Measurements from ENCODE around the gene SNX14.

DNA sequence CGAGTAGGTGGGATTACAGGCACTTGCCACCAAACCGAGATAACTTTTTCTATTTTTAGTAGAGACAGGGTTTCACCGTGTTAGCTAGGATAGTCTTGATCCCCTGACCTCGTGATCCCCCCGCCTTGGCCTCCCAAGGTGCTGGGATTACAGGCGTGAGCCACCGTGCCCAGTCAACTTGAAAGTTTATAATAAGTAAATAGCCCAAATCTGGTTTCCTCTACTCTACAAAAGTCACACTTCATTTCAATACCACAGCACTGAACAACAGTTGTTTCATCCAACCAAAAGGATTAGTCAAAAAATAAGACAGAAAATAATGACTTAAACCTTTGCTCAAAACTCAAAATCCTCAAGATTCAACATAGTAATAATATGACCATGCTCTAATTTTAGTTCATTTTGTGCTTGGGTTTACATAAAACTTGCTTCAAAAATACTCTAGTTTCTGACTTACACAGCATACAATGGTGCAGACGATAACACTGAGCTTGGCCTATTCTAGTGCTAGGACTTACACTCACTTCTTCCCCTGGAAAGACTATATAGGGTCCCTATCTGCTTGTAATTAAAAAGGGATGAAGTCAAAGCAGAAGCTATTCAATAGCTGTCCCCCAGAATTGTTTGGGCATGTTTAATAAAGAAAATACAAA is 87.1 kb downstream of the SNX14 start:
- no peak for TF ChIP-seq MYC (IDR thresholded peaks at IDR 0.05; ENCODE audit: insufficient read depth, insufficient read length, insufficient replicate concordance, low read length, severe bottlenecking)
- TF ChIP-seq, protein P1, sequence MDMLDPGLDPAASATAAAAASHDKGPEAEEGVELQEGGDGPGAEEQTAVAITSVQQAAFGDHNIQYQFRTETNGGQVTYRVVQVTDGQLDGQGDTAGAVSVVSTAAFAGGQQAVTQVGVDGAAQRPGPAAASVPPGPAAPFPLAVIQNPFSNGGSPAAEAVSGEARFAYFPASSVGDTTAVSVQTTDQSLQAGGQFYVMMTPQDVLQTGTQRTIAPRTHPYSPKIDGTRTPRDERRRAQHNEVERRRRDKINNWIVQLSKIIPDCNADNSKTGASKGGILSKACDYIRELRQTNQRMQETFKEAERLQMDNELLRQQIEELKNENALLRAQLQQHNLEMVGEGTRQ (IDR thresholded peaks at IDR 0.05; ENCODE audit: borderline replicate concordance, low read depth, low read length), result no peak
- TF ChIP-seq, protein P2, sequence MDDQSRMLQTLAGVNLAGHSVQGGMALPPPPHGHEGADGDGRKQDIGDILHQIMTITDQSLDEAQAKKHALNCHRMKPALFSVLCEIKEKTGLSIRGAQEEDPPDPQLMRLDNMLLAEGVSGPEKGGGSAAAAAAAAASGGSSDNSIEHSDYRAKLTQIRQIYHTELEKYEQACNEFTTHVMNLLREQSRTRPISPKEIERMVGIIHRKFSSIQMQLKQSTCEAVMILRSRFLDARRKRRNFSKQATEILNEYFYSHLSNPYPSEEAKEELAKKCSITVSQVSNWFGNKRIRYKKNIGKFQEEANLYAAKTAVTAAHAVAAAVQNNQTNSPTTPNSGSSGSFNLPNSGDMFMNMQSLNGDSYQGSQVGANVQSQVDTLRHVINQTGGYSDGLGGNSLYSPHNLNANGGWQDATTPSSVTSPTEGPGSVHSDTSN (IDR thresholded peaks at IDR 0.05; ENCODE audit: insufficient replicate concordance, low read depth, low read length), result no peak
- TF ChIP-seq, protein P3, sequence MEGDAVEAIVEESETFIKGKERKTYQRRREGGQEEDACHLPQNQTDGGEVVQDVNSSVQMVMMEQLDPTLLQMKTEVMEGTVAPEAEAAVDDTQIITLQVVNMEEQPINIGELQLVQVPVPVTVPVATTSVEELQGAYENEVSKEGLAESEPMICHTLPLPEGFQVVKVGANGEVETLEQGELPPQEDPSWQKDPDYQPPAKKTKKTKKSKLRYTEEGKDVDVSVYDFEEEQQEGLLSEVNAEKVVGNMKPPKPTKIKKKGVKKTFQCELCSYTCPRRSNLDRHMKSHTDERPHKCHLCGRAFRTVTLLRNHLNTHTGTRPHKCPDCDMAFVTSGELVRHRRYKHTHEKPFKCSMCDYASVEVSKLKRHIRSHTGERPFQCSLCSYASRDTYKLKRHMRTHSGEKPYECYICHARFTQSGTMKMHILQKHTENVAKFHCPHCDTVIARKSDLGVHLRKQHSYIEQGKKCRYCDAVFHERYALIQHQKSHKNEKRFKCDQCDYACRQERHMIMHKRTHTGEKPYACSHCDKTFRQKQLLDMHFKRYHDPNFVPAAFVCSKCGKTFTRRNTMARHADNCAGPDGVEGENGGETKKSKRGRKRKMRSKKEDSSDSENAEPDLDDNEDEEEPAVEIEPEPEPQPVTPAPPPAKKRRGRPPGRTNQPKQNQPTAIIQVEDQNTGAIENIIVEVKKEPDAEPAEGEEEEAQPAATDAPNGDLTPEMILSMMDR (IDR thresholded peaks at IDR 0.05 in 2 of 3, conservative IDR thresholded peaks at IDR 0.05 in 1 of 3; ENCODE audit: control insufficient read depth in 2 of 3, extremely low read depth in 1 of 3, insufficient read depth in 1 of 3, low read depth in 3 of 3, low read length in 3 of 3), result no peak
- TF ChIP-seq, protein P4, sequence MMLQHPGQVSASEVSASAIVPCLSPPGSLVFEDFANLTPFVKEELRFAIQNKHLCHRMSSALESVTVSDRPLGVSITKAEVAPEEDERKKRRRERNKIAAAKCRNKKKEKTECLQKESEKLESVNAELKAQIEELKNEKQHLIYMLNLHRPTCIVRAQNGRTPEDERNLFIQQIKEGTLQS (IDR thresholded peaks at IDR 0.05; ENCODE audit: borderline replicate concordance, extremely low read depth, low read depth, low read length), result no peak
- TF ChIP-seq WRNIP1 (IDR thresholded peaks at IDR 0.05; ENCODE audit: borderline replicate concordance, low read depth, low read length), result no peak
- TF ChIP-seq, protein P5, sequence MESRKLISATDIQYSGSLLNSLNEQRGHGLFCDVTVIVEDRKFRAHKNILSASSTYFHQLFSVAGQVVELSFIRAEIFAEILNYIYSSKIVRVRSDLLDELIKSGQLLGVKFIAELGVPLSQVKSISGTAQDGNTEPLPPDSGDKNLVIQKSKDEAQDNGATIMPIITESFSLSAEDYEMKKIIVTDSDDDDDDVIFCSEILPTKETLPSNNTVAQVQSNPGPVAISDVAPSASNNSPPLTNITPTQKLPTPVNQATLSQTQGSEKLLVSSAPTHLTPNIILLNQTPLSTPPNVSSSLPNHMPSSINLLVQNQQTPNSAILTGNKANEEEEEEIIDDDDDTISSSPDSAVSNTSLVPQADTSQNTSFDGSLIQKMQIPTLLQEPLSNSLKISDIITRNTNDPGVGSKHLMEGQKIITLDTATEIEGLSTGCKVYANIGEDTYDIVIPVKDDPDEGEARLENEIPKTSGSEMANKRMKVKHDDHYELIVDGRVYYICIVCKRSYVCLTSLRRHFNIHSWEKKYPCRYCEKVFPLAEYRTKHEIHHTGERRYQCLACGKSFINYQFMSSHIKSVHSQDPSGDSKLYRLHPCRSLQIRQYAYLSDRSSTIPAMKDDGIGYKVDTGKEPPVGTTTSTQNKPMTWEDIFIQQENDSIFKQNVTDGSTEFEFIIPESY (IDR thresholded peaks at IDR 0.05), result no peak
- TF ChIP-seq CEBPB (IDR thresholded peaks at IDR 0.05; ENCODE audit: borderline replicate concordance in 1 of 2, low read depth in 2 of 2, low read length in 2 of 2), result no peak
- no peak for TF ChIP-seq SP1 (IDR thresholded peaks at IDR 0.05; ENCODE audit: low read depth, low read length)
- TF ChIP-seq POLR2A (IDR thresholded peaks at IDR 0.05; ENCODE audit: low read depth, low read length), result no peak
